ENCODE data around the gene KIF22. TPM values are rescaled to one million over a fixed set of nuclear protein-coding genes. Genes with fewer than 3 reads are reported as not detected.
A peak's percentile ranks its signal among the peaks of the same experiment; 100 is the strongest.

Gene KIF22
- total RNA-seq, 1 donor from 2014 or later: 31.9 TPM

DNA sequence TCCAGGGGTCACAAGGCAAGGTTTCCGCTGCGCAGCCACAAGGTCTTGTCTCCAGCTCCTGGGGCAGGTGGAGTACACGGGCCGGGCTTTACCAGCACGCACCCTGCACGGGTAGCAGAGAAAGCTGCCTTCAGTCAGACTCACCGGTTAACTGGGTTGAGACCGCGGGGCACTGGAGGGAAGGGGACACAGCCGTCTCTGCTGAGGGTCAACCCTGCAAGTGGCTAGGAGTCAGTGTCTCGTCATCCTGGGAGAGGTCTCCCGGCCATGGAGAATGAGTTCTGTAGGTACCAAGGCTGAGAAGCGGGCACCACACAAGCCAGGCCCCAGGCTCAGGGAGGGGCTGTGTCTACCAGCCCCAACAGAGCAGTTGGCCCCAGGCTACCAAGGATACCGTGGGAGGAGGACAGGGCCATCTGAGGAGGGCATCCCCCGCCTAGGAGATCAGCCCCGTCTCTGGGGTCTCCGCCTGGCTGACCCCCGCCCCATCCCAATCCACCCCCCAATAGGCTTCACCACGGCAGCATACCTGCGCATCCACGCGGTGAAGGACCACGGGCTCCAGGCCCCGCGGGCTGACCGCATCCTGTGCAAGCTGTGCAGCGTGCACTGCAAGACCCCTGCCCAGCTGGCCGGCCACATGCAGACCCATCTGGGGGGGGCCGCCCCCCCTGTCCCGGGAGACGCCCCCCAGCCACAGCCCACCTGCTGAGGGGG, 18.6 kb downstream of the KIF22 start:
- Mint-ChIP-seq H3K27ac (ENCODE audit: unreplicated experiment) (peak overlapping the region; percentile 70), H3K9me3 (ENCODE audit: unreplicated experiment) (peaks cover 20% of the 10 kb centered on the region), H3K4me3 (ENCODE audit: unreplicated experiment) (peak overlapping the region; percentile 94), H3K36me3 (ENCODE audit: unreplicated experiment) (no peaks in the 10 kb centered on the region), H3K27me3 (ENCODE audit: unreplicated experiment) (peaks cover 22% of the 10 kb centered on the region), H3K4me1 (ENCODE audit: low read depth, unreplicated experiment) (peaks cover 20% of the 10 kb centered on the region)
- no peak for DNase-seq
- TF ChIP-seq, protein P1, sequence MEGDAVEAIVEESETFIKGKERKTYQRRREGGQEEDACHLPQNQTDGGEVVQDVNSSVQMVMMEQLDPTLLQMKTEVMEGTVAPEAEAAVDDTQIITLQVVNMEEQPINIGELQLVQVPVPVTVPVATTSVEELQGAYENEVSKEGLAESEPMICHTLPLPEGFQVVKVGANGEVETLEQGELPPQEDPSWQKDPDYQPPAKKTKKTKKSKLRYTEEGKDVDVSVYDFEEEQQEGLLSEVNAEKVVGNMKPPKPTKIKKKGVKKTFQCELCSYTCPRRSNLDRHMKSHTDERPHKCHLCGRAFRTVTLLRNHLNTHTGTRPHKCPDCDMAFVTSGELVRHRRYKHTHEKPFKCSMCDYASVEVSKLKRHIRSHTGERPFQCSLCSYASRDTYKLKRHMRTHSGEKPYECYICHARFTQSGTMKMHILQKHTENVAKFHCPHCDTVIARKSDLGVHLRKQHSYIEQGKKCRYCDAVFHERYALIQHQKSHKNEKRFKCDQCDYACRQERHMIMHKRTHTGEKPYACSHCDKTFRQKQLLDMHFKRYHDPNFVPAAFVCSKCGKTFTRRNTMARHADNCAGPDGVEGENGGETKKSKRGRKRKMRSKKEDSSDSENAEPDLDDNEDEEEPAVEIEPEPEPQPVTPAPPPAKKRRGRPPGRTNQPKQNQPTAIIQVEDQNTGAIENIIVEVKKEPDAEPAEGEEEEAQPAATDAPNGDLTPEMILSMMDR (IDR thresholded peaks at IDR 0.05; ENCODE audit: partially characterized antibody, unreplicated experiment): no peak

DNA sequence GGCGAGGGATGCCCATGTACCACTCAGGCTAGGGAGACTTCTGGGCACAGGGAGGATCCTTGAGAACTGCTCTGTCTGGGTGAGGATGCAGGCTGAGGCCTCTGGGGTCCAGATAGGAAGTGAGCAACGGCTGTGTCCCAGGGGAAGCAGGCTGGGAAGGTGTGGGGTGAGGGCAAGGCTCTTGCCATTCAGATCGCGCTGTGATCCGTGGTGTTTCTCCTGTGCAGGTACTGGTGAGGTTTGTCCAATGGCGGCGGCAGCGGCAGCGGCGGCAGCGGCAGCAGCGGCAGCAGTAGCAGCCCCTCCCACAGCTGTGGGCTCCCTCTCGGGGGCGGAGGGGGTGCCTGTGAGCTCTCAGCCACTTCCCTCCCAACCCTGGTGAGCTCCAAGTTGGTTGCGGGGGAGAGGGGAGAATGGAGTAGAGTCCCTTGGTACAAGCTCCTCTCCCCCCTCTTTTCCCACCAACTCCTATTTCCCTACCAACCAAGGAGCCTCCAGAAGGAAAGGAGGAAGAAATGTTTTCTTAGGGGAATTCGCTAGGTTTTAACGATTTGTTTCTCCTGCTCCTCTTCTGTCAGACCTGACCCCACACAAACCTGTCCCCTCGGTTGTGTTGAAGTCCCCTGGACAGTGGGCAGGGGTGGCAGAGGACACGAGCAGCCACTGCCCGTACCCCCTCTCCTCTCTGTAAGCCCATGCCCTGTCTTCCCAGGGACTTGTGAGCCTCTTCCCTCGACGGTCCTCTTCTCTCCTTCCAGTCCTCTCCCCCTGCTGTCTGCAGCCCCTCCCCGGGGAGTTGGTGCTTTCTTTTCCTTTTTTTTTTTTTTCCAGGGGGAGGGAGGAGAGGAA, 19.5 kb downstream of the KIF22 start:
- Mint-ChIP-seq H3K27ac (ENCODE audit: unreplicated experiment) (peak overlapping the region; percentile 88), H3K4me1 (ENCODE audit: low read depth, unreplicated experiment) (peaks cover 19% of the 10 kb centered on the region), H3K9me3 (ENCODE audit: unreplicated experiment) (peaks cover 18% of the 10 kb centered on the region), H3K27me3 (ENCODE audit: unreplicated experiment) (peaks cover 22% of the 10 kb centered on the region), H3K36me3 (ENCODE audit: unreplicated experiment) (no peaks in the 10 kb centered on the region), H3K4me3 (ENCODE audit: unreplicated experiment) (peak overlapping the region; percentile 95)
- TF ChIP-seq, protein P1 (IDR thresholded peaks at IDR 0.05; ENCODE audit: partially characterized antibody, unreplicated experiment): no peak
- DNase-seq: no peak

DNA sequence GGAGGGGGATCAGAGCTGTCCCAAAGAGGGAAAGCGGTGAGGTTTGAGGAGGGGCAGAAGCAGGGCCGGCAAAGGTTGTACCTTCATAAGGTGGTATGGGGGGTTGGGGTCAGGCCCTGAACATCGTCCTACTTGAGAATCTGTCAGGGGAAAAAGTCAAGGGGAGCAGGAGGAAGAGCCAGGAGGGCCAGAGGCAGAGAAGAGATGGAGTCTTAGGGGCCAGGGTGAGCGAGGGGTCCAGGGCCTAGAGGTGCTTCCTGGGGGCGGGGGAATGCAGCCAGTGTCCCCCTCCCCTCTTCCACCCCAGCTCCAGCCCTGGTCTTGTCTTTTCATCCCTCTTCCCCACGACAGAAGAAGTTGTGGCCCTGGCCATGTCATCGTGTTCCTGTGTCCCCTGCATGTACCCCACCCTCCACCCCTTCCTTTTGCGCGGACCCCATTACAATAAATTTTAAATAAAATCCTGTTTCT, 20.2 kb downstream of the KIF22 start:
- TF ChIP-seq, protein P1 (IDR thresholded peaks at IDR 0.05; ENCODE audit: partially characterized antibody, unreplicated experiment): no peak
- no peaks in the 10 kb centered on the region for H3K36me3 Mint-ChIP-seq (ENCODE audit: unreplicated experiment)
- no peak for DNase-seq
- peak overlapping the region; percentile 95 for H3K4me3 Mint-ChIP-seq (ENCODE audit: unreplicated experiment)
- peaks cover 21% of the 10 kb centered on the region for H3K27me3 Mint-ChIP-seq (ENCODE audit: unreplicated experiment)
- peaks cover 19% of the 10 kb centered on the region for H3K9me3 Mint-ChIP-seq (ENCODE audit: unreplicated experiment)
- peaks cover 21% of the 10 kb centered on the region for H3K4me1 Mint-ChIP-seq (ENCODE audit: low read depth, unreplicated experiment)
- peak overlapping the region; percentile 88 for H3K27ac Mint-ChIP-seq (ENCODE audit: unreplicated experiment)

DNA sequence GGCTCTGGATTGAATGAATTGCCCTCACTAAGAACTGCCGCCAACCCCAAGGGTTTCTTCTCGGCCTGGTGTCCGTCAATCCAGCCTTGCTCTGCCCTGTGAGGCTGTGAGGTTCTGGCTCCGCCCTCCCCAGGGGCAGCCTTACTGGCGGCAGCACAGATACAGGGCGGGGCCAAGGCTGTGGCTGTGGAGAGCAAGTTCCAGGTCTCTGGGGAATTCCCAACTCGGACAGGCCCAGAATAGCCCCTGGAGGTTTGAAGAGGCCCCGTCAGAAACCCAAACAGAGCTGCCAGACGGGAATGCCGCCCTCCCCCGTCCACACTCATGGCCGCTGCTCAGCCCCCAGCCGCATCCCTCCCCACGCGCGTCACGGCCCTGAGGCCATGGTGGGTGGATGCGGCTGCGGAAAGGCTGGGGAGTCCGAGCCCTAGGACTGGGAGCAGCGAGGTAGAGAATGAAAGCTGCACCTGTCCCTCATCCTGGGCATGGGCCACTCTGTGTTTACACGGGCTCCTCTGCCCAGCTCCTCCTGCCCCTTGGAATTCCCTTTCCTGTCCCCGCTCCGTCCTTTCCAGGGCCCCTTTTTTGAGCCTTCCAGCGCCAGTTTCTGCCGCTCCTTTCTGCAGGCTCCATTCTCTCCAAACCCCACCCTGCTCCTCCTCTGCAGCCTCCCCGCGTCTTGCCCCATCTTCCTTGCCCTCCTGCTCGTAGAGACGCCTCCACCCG, 20.8 kb downstream of the KIF22 start:
- H3K27ac Mint-ChIP-seq (ENCODE audit: unreplicated experiment): peak overlapping the region; percentile 95
- peak; percentile 94 for DNase-seq
- peaks cover 21% of the 10 kb centered on the region for H3K4me1 Mint-ChIP-seq (ENCODE audit: low read depth, unreplicated experiment)
- peaks cover 19% of the 10 kb centered on the region for H3K9me3 Mint-ChIP-seq (ENCODE audit: unreplicated experiment)
- TF ChIP-seq, protein P1 (IDR thresholded peaks at IDR 0.05; ENCODE audit: partially characterized antibody, unreplicated experiment): no peak
- H3K4me3 Mint-ChIP-seq (ENCODE audit: unreplicated experiment): peak overlapping the region; percentile 95
- H3K36me3 Mint-ChIP-seq (ENCODE audit: unreplicated experiment): no peaks in the 10 kb centered on the region
- H3K27me3 Mint-ChIP-seq (ENCODE audit: unreplicated experiment): peaks cover 24% of the 10 kb centered on the region

All from glutamatergic neuron (in vitro differentiated cells).